Measurements from ENCODE around the gene TNS1. TPM values are rescaled to one million over a fixed set of nuclear protein-coding genes. Genes with fewer than 3 reads are reported as not detected.

The TNS1 gene
- total and polyA plus RNA-seq, 9 of the 15 experiments (the other 6 are each of a cell fraction or from before 2014, with no cell fraction given), result 0.13 to 2.7 (median 0.77) TPM

- no peak for TF ChIP-seq PRMT5 (CRISPR knock-in tag; IDR thresholded peaks at IDR 0.05)
- no peak for TF ChIP-seq NFIC (IDR thresholded peaks at IDR 0.05)
- TF ChIP-seq CBX8 (IDR thresholded peaks at IDR 0.05; ENCODE audit: borderline replicate concordance, extremely low read depth, low read depth, low read length, poor library complexity, severe bottlenecking), result no peak
- no peak for TF ChIP-seq PML (IDR thresholded peaks at IDR 0.05; ENCODE audit: low read length)
- no peak for TF ChIP-seq CREBBP (IDR thresholded peaks at IDR 0.05; ENCODE audit: low read depth, low read length)
- ATAC-seq (no peak), FAIRE-seq (no peak), DNase-seq (ENCODE audit: extremely low read depth in 1 of 4, low spot score in 3 of 4) (no peak)
- WGBS (ENCODE audit: insufficient coverage, low coverage, missing lambda C conversion rate), result 0% methylated on average over 1 of the region's 1 CpG
- Histone ChIP-seq H3K9me1 (ENCODE audit: control insufficient read depth, insufficient read depth, low read length) (no peaks in the 10 kb centered on the region), H3K27ac (ENCODE audit: extremely low read depth, low read depth, low read length) (no peak overlapping the region), H3K9ac (ENCODE audit: insufficient read depth in 1 of 2, low read depth in 2 of 2, low read length in 2 of 2) (no peak overlapping the region), H3K4me3 (no peak overlapping the region), H3K9me3 (replicated peaks; ENCODE audit: control insufficient read depth, insufficient read depth, low read depth, low read length) (no peaks in the 10 kb centered on the region), H3K27me3 (ENCODE audit: control insufficient read depth in 2 of 2, insufficient read depth in 2 of 2, low read length in 2 of 2) (peaks cover 0 to 2% of the 10 kb centered on the region in 2 experiments; a peak in 2 of 5 replicates), H3K79me2 (ENCODE audit: control insufficient read depth, insufficient read depth, low read length) (no peaks in the 10 kb centered on the region), H3K4me2 (ENCODE audit: insufficient read depth, low read length) (no peak overlapping the region), H2AFZ (ENCODE audit: low read depth, low read length) (no peak overlapping the region), H3K4me1 (replicated peaks in 1 of 2; ENCODE audit: control insufficient read depth in 2 of 2, insufficient read depth in 2 of 2, low read length in 2 of 2) (no peaks in the 10 kb centered on the region), H3K36me3 (ENCODE audit: control insufficient read depth, insufficient read depth, low read length) (no peaks in the 10 kb centered on the region), H4K20me1 (replicated peaks; ENCODE audit: control insufficient read depth, insufficient read depth, low read length) (no peaks in the 10 kb centered on the region)
- ChIA-PET CTCF (ENCODE audit: low intra/inter-chr PET ratio) (no interaction called here), POLR2A (no interaction called here)
- in situ Hi-C loops (cut with MboI) (no loop called here), intact Hi-C loops (cut with micrococcal nuclease) (no loop called here)
- no TSS peak for BruUV-seq (replicated peaks)
Measured at GRCh38 chr2:218043100-218043499, 40.3 kb upstream of the TNS1 start.

Data from K562 (cell line).